GM19240 (cell line): ENCODE measurements around the gene SLC35E3.
"Not testable (repeated sequence)": the region's sequence is repeated elsewhere in the genome, so short reads cannot be mapped to it uniquely, and the experiment has no call there.

Experiments used
- DNase-seq: peaks from one replicate; pipeline ENCODE4 v3.0.0; 2011; ENCODE audit warnings: low spot score; ENCODE audit not compliant: insufficient read length

Gene SLC35E3

DNA sequence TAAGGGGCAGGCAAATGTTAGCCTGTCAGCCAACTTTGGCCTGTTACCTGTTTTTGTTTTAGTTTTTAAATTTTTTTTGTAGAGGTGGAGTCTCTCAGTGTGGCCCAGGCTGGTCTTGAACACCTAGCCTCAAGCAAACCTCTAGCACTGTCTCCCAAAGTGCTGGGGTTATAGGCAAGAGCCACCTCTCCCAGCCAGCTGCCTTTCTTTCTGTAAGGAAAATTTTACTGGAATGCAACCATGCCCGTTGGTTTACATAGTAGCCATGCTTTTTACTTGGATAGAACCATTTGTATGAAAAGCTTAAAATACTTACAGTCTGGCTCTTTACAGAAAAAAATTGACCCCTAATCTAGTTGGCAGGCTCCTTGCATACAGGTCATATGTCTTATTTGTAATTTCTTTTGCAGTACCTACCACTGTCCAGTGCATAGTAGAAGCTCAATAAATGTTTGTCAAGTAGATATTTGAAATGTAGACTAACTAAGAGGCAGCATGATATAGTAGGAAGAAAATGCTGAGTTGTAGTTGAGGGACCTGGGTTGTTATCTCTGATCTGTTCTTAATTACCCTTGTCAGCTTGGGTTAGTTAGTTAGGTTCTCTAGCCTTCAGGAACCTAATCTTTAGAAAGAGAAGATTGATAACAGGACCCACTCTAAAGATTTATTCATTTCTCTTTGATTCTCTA is 66.7 kb downstream of the SLC35E3 start:
- DNase-seq, result no peak

DNA sequence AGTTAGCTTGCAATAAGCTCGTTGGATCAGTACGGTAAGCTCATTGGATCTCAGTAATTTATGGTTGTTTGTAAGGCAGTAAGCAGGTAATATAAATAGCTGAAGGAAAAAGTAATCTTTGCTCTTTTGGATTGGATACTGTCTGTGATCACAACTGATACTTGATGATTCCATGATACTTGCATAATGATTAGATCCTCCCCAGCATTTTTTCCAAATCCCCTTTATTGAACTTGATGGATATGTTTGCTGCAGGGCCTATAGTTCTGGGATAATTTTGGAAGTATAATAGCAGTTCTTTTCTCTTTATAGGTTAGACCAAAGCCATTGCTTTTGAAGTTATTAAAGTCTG is 67.2 kb downstream of the SLC35E3 start:
- no peak for DNase-seq

DNA sequence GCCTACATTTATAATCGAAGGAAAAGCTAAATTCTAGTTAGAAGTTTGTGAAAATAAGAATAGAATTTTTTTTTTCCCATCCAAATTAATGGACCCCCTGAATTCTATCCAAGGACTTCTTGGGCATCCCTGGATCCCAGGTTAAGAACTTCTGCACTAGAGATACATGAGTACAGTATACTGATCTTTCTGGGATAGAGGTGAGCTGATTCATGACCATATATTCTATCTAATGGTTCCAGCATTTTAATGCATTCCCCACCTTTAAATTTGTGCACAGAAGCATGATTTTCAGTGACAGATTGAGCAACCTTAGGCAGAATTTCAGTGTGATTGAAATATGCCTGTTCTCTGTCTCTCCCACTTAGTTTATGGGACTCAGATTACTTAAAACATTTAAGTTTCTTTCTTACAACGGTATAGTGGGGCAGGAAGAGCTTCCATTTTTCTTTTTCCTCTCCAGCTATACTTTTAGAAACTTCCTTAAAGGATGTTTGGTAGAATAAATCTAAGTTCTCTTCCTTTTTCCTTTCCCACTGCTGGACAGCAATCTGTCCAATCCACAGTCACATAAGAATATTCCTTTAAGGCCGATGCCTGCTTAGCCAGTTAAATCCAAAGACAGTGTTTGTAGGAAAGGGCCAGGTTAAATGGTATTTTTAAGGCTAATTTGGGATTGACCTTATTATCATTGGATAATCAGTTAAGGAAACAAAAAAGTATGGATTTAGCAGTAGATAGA is 68.7 kb downstream of the SLC35E3 start:
- no peak for DNase-seq

DNA sequence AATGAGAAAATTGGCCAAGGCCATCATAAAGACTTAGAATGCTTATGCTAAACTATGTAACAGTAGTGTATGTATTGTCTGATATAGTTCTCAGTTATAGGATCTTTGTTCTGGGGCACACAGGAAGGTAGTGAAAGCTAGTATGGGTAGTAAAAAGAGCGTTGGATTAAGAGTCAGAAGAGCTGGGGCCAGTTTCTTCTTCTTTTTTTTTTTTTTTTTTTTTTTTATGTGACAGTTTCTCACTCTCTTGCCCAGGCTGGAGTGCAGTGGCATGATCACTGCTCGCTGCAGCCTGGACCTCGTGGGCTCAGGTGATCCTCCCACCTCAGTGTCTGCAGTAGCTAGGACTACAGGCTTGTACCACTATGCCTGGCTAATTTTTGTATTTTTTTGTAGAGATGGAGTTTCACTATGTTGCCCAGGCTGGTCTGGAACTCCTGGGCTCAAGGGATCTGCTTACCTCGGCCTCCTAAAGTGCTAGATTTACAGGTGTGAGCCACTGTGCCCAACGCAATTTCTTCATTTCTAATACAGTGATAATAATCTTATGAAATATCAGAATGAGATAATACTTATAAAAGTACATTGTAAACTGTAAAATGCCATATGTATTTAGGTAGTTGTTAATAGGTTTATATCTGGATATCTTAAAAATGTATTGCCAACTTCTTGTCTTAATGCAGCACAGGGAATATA is 69.4 kb downstream of the SLC35E3 start:
- no peak for DNase-seq

DNA sequence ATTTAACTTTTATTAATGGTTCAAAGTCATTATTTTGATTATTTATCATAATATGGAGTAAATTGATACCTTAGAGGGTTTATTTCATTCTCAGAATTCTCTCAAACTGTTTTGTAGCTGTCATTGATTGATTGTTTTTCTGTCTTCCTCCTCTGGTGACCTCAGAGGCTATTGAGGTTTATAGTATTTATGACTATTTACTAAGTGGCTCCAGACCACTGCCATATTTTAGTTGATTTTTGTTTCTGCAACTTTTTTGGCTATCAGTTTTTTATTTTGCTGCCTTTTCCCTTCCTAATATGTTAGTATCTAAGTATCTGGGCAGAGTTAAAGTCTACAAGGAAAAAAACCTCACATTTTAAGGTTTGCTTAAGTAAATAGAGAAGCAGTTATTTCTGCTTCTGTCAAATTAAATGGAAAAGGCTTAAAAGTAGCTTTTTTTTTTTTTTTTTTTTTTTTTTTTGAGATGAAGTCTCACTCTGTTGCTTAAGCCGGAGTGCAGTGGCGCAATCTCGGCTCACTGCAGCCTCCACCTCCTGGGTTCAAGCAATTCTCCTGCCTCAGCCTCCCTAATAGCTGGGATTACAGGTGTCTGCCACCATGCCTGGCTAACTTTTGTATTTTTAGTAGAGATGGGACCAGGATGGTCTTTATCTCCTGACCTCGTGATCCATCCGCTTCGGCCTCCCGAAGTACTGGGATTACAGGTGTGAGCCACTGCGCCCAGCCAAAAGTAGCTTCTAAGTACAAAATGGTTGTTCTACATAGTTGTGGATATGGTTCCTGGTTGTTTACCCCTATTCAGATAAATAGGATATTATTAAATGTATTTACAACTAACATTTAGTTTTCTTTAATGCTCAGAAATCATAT is 70.2 kb downstream of the SLC35E3 start:
- DNase-seq, result no peak

- DNase-seq, result not testable (repeated sequence)
Observed at GRCh38 chr12:68819481-68819880, 73.5 kb downstream of the SLC35E3 start.

GRCh38 chr12:68821357-68822188 is 75.6 kb downstream of the SLC35E3 start:
- no peak for DNase-seq

GRCh38 chr12:68823696-68824095 is 77.7 kb downstream of the SLC35E3 start:
- DNase-seq, result no peak

- DNase-seq, result no peak
Observed at GRCh38 chr12:68824131-68824530, 78.2 kb downstream of the SLC35E3 start.

DNA sequence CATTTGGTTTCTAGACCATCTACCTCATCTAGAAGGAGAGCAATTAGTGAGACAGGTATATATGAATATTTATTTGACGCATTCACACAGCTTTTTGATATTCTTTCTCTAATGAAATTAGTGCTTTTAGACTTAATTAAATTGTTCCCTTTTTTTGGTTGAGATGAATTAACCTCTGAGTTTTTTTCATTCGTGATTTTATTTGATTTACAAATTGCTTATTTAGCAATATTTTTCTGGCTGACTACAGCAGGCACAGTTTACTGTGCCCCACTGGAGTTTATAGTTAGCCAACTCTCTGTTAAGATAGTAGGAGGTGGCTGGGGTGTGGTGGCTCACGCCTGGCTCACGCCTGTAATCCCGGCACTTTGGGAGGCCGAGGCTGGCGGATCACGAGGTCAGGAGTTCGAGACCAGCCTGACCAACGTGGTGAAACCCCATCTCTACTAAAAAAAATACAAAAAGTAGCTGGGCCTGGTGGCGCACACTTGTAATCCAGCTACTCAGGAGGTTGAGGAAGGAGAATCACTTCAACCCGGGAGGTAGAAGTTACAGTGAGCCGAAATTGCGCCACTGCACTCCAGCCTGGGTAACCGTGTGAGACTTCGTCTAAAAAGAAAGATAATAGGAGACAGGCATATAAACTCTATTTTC is 78.7 kb downstream of the SLC35E3 start:
- no peak for DNase-seq

DNA sequence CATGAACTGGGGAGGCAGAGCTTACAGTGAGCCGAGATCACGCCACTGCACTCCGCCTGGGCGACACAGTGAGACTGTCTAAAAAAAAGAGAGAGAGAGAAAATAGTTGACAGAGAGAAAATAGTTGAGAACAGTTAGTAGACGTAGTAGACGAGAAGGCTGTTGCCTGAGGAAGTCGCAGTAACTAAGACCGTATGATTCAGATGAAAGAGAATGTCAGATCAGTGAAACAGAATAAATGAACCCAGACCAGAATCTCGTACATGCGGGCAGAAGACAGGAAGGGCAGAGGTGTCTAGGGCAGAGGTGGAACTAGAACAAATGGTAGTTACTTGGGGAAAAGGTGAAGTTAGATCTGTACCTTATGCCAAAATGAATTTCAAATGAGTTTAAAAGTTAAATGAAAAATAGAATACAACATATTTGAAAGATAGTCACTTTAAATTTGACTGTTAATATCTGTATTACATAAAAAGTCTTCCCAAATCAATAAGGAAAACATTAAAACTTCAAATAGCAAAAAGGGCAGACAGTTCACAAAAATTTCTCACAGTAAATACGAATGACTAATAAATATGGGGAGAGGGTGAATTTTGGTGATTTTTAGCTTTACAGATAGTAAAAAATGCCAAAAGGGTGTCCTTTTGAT is 79.7 kb downstream of the SLC35E3 start:
- no peak for DNase-seq

DNA sequence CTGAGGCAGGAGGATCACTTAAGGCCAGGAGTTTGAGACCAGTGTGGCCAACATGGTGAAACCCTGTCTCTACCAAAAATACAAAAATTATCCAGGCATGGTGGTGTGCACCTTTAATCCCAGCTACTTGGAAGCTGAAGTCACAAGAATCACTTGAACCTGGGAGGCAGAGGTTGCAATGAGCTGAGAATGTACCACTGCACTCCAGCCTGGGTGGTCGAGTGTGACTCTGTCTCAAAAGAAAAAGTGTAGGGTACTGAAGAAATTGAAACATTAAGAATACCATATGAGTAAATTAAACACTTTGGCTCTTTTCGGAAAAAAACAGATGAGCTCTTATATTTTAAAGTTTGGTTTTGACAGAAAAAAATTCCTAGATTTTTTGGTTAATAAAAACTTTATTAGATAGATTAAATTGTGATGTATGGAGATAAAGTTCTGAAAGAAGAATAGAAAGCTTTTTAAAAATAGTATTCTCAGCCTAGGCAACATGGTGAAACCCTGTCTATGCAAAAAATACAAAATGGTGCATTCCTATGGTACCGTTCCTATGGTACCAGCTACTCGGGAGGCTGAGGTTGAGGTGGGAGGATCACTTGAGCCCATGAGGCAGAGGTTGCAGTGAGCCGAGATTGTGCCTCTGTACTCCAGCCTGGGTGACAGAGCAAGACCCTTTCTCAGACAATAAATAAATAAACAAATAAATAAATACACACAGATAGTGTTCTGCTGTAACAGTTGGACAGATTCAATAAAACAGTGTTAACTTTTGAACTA is 82.1 kb downstream of the SLC35E3 start:
- DNase-seq, result no peak

- no peak for DNase-seq
Observed at GRCh38 chr12:68828672-68829068, 82.7 kb downstream of the SLC35E3 start.
